Transverse colon (tissue), 4 donors: ENCODE results near the gene SYMPK. TPM values are rescaled to one million over a fixed set of nuclear protein-coding genes. Genes with fewer than 3 reads are reported as not detected.
A peak's percentile ranks its signal among the peaks of the same experiment; 100 is the strongest.

ENCODE experiments used
- DNase-seq: peaks from one replicate; pipeline ENCODE4 v3.0.0-alpha.2; 2019
- H3K27ac ChIP-seq, 4 donors: fragments of 200-600 bp; sonication (generic); 2 replicates each; pipeline ENCODE4 v1.5.1; 2016 to 2018; ENCODE audit warnings: inconsistent platforms in 4 of 4
- H3K27me3 ChIP-seq: fragments of 200-600 bp; sonication (generic); 2 replicates; pipeline ENCODE4 v1.5.1; 2017; ENCODE audit warnings: inconsistent platforms
- H3K36me3 ChIP-seq, 4 donors: fragments of 200-600 bp; sonication (generic); 2 replicates each; pipeline ENCODE4 v1.5.1; 2017 to 2019; ENCODE audit warnings: inconsistent platforms in 4 of 4
- H3K4me1 ChIP-seq, 4 donors: fragments of 200-600 bp; sonication (generic); 2 replicates each; pipeline ENCODE4 v1.5.1; 2017 to 2020; ENCODE audit warnings: inconsistent platforms in 4 of 4
- H3K4me3 ChIP-seq, 4 donors: fragments of 200-600 bp; sonication (generic); 1 replicate in 1 of 4; 2 replicates in 3 of 4; pipeline versions ENCODE4 v1.5.1 to v1.6.1; 2017 to 2019; ENCODE audit warnings: inconsistent platforms in 4 of 4
- H3K9me3 ChIP-seq, 2 donors: fragments of 200-600 bp; sonication (generic); 2 replicates each; pipeline ENCODE4 v1.5.1; 2017 to 2019; ENCODE audit warnings: inconsistent platforms in 2 of 2
- EP300 ChIP-seq: sonication (generic); formaldehyde crosslinking; IDR thresholded peaks from one replicate; pipeline ENCODE4 v1.6.1; 2017; ENCODE audit warnings: antibody characterized with exemption, low read depth
- POLR2A ChIP-seq: fragments of 450-650 bp; IDR thresholded peaks from one replicate; pipeline ENCODE4 v1.6.1; 2016; ENCODE audit warnings: antibody characterized with exemption, mild to moderate bottlenecking, moderate library complexity
- POLR2AphosphoS5 ChIP-seq, 3 donors: sonication (generic); formaldehyde crosslinking; IDR thresholded peaks; one replicate each; pipeline ENCODE4 v1.6.1; 2016; ENCODE audit warnings: antibody characterized with exemption in 3 of 3
- WGBS, 2 donors: methylation state at CpG; one replicate each; pipeline ENCODE4 v1.1.5; 2018; ENCODE audit warnings: low coverage in 1 of 2; 5-methylcytosine and 5-hydroxymethylcytosine counted together
- in situ Hi-C, 4 donors: fragments of 200-750 bp; cut with MboI; loops; one replicate each; pipeline versions ENCODE4 v1.15.0 to v1.15.1; 2017; ENCODE audit warnings: low sequenced_read_pairs in 3 of 4, low pct_ligation_motif_present in 1 of 4, low pct_unique_long_range_greater_than_20kb in 1 of 4
- intact Hi-C: fragments of 100-400 bp; cut with DNase I; formaldehyde crosslinking; loops from one replicate; pipeline ENCODE4 v1.15.1; 2023; ENCODE audit warnings: low total_unique reads
- total RNA-seq, 4 donors: library from RNA; depleted of rRNA; stranded (reverse); fragments of >200 nt; gene quantifications; one replicate each; pipeline ENCODE4 v1.1.0, GENCODE V29; 2016
- TF ChIP-seq, protein P1 (sequence below), 5 experiments: fragments of 200-600 bp in 3 of 5; fragments of 450-650 bp in 2 of 5; sonication (generic) in 3 of 5; IDR thresholded peaks; 1 replicate in 2 of 5; 2 replicates in 3 of 5; pipeline ENCODE4 v1.5.1; 2016 to 2017; ENCODE audit warnings: antibody characterized with exemption in 5 of 5, inconsistent platforms in 3 of 5, mild to moderate bottlenecking in 2 of 5, moderate library complexity in 1 of 5

The SYMPK gene
- total RNA-seq, 4 donors from 2014 or later: 35.2 to 189 (median 81.9) TPM

GRCh38 chr19:45773384-45773783 lies 89.6 kb downstream of the SYMPK start:
- 21 to 24% methylated on average over 2 of the region's 2 CpGs for WGBS, 2 donors
- in situ Hi-C loops: no loop called here
- no peaks in the 10 kb centered on the region for H3K36me3 ChIP-seq
- H3K9me3 ChIP-seq: no peaks in the 10 kb centered on the region
- H3K27me3 ChIP-seq: no peaks in the 10 kb centered on the region
- TF ChIP-seq, protein P1, sequence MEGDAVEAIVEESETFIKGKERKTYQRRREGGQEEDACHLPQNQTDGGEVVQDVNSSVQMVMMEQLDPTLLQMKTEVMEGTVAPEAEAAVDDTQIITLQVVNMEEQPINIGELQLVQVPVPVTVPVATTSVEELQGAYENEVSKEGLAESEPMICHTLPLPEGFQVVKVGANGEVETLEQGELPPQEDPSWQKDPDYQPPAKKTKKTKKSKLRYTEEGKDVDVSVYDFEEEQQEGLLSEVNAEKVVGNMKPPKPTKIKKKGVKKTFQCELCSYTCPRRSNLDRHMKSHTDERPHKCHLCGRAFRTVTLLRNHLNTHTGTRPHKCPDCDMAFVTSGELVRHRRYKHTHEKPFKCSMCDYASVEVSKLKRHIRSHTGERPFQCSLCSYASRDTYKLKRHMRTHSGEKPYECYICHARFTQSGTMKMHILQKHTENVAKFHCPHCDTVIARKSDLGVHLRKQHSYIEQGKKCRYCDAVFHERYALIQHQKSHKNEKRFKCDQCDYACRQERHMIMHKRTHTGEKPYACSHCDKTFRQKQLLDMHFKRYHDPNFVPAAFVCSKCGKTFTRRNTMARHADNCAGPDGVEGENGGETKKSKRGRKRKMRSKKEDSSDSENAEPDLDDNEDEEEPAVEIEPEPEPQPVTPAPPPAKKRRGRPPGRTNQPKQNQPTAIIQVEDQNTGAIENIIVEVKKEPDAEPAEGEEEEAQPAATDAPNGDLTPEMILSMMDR (IDR thresholded peaks at IDR 0.05): no peak
- no peak for TF ChIP-seq POLR2AphosphoS5 (IDR thresholded peaks at IDR 0.05)
- no peak for TF ChIP-seq EP300
- no peak for TF ChIP-seq POLR2A
- DNase-seq: no peak
- H3K27ac ChIP-seq: peak overlapping the region in 1 of 4 donors; percentile 98
- no peak overlapping the region for H3K4me3 ChIP-seq
- H3K4me1 ChIP-seq: peaks cover 0 to 21% (median 15%) of the 10 kb centered on the region in 4 donors
- intact Hi-C loops: no loop called here

GRCh38 chr19:45772912-45773311 lies 90.0 kb downstream of the SYMPK start:
- Histone ChIP-seq H3K27me3 (no peaks in the 10 kb centered on the region), H3K27ac (peak overlapping the region in 2 of 4 donors; percentile 96 to 98), H3K9me3 (no peaks in the 10 kb centered on the region), H3K4me3 (no peak overlapping the region), H3K36me3 (no peaks in the 10 kb centered on the region), H3K4me1 (peaks cover 0 to 21% (median 14%) of the 10 kb centered on the region in 4 donors)
- no peak for DNase-seq
- 83% methylated on average over 3 of the region's 3 CpGs; no CpG with 5 or more reads in 1 of the 2 donors for WGBS, 2 donors
- no peak for TF ChIP-seq EP300
- TF ChIP-seq, protein P1 (IDR thresholded peaks at IDR 0.05): no peak
- TF ChIP-seq POLR2A: no peak
- no peak for TF ChIP-seq POLR2AphosphoS5 (IDR thresholded peaks at IDR 0.05)
- intact Hi-C loops: no loop called here
- in situ Hi-C loops: no loop called here

DNA sequence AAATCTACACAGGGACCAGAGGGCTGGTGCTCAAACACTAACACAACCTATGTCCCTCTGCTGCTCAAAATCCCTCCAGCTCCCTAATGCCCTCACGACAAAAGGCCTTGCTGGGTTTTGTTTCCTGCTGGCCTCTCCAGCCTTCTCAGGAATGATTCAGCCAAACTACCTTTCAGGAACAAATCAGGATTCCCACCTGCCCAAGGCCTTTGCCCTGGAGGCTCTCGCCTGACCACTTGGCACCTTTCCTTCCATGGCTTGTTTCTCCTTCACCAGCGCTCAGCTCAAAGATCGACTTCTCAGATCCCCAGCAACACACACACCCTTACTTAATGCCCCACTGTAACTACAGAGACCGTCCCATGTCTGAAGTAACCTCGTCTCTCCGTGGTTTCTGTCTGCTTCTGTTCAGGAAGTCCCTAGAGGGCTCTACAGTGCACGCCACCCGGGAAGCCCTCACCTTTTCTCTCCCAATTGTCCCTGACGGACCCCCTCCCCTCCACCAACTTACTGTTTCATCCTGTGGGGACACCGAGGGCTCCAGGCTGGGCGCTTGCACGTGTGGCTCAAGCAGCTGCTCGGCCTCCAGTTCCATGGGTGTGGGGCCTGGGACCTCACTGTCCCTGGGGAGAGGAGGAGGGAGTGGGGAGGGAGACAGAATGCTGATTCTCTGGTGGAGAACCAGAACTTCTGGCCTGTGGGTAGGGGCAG lies 90.7 kb downstream of the SYMPK start:
- intact Hi-C loops (no loop called here), in situ Hi-C loops (no loop called here)
- 34 to 60% methylated on average over 6 to 14 of the region's 14 CpGs for WGBS, 2 donors
- H3K9me3 ChIP-seq: no peaks in the 10 kb centered on the region
- no peak for DNase-seq
- TF ChIP-seq POLR2A (no peak), POLR2AphosphoS5 (IDR thresholded peaks at IDR 0.05) (peak in 1 of 3 donors; percentile 19)
- H3K27ac ChIP-seq: peak overlapping the region in 3 of 4 donors; percentile 86 to 98 (median 96)
- no peak overlapping the region for H3K4me3 ChIP-seq
- H3K27me3 ChIP-seq: no peaks in the 10 kb centered on the region
- peaks cover 0 to 21% (median 16%) of the 10 kb centered on the region in 4 donors for H3K4me1 ChIP-seq
- no peaks in the 10 kb centered on the region for H3K36me3 ChIP-seq

- peak overlapping the region in 2 of 4 donors; percentile 26 to 75 for H3K4me3 ChIP-seq
- H3K27me3 ChIP-seq: no peaks in the 10 kb centered on the region
- H3K4me1 ChIP-seq: peaks cover under 1 to 30% (median 25%) of the 10 kb centered on the region in 4 donors
- TF ChIP-seq POLR2AphosphoS5 (IDR thresholded peaks at IDR 0.05): no peak
- TF ChIP-seq POLR2A: no peak
- no peak for TF ChIP-seq EP300
- TF ChIP-seq, protein P1 (IDR thresholded peaks at IDR 0.05): no peak
- intact Hi-C loops: no loop called here
- no peaks in the 10 kb centered on the region for H3K36me3 ChIP-seq
- WGBS, 2 donors: 80 to 82% methylated on average over 25 to 40 of the region's 46 CpGs
- peak overlapping the region; percentile 86 to 98 (median 94) for H3K27ac ChIP-seq
- in situ Hi-C loops: no loop called here
- DNase-seq: no peak
- no peaks in the 10 kb centered on the region for H3K9me3 ChIP-seq
These were observed 91.5 kb downstream of the SYMPK start for GRCh38 chr19:45771311-45771933.
